NCI-H2107 treated with DMSO at 0.1 percent for 48 hours (cell line): ENCODE measurements around the gene ZDHHC20.

Experiments used
- DNase-seq: peaks from one replicate; lab custom pipeline; 2025; ENCODE audit not compliant: unreplicated experiment; lab: John Stamatoyannopoulos, UW

The ZDHHC20 gene

GRCh38 chr13:21364357-21364756, 94.7 kb downstream of the ZDHHC20 start:
- no peak for DNase-seq

GRCh38 chr13:21362741-21363140, 96.4 kb downstream of the ZDHHC20 start:
- DNase-seq: no peak

- DNase-seq: no peak
These were observed 97.4 kb downstream of the ZDHHC20 start for GRCh38 chr13:21361706-21362105.

- no peak for DNase-seq
These were observed 98.0 kb downstream of the ZDHHC20 start for GRCh38 chr13:21361123-21361522.

GRCh38 chr13:21360463-21360862, 98.6 kb downstream of the ZDHHC20 start:
- no peak for DNase-seq

GRCh38 chr13:21359855-21360254, 99.2 kb downstream of the ZDHHC20 start:
- DNase-seq: no peak

GRCh38 chr13:21355304-21355703, 103.8 kb downstream of the ZDHHC20 start:
- DNase-seq: no peak

- no peak for DNase-seq
These were observed 104.4 kb downstream of the ZDHHC20 start for GRCh38 chr13:21354721-21355120.

- DNase-seq: no peak
These were observed 110.5 kb downstream of the ZDHHC20 start for GRCh38 chr13:21348488-21349120.

- peak; percentile 38 for DNase-seq
These were observed 111.3 kb downstream of the ZDHHC20 start for GRCh38 chr13:21347753-21348318.

GRCh38 chr13:21344662-21345176, 114.4 kb downstream of the ZDHHC20 start:
- no peak for DNase-seq

- DNase-seq: no peak
These were observed 115.4 kb downstream of the ZDHHC20 start for GRCh38 chr13:21343659-21344058.

- no peak for DNase-seq
These were observed 116.2 kb downstream of the ZDHHC20 start for GRCh38 chr13:21342699-21343442.

GRCh38 chr13:21341637-21342422, 117.3 kb downstream of the ZDHHC20 start:
- DNase-seq: no peak

GRCh38 chr13:21338639-21339278, 120.3 kb downstream of the ZDHHC20 start:
- DNase-seq: peak; percentile 23

- DNase-seq: no peak
These were observed 120.9 kb downstream of the ZDHHC20 start for GRCh38 chr13:21338156-21338555.

GRCh38 chr13:21336609-21337349, 122.3 kb downstream of the ZDHHC20 start:
- DNase-seq: peak; percentile 53

GRCh38 chr13:21333186-21333585, 125.9 kb downstream of the ZDHHC20 start:
- DNase-seq: no peak

- no peak for DNase-seq
These were observed 128.8 kb downstream of the ZDHHC20 start for GRCh38 chr13:21330126-21330861.
